Measurements from ENCODE around the gene TSR3.

The TSR3 gene
- long read RNA-seq, donor 1, transcript TSR3-201 (6 exons, 1,243 nt), result major isoform, 50 of 56 reads
- long read RNA-seq, donor 1, partial matches to known transcripts, result 6 of 56 reads
- long read RNA-seq, donor 1, other reads (novel, unspliced or antisense), result 0 of 56 reads
- long read RNA-seq, donor 2, transcript TSR3-201 (6 exons, 1,243 nt), result major isoform, 23 of 23 reads
- long read RNA-seq, donor 2, partial matches to known transcripts, result 0 of 23 reads
- long read RNA-seq, donor 2, other reads (novel, unspliced or antisense), result 0 of 23 reads
- long read RNA-seq, donor 3, transcript TSR3-201 (6 exons, 1,243 nt), result major isoform, 17 of 17 reads
- long read RNA-seq, donor 3, partial matches to known transcripts, result 0 of 17 reads
- long read RNA-seq, donor 3, other reads (novel, unspliced or antisense), result 0 of 17 reads
- long read RNA-seq, donor 4, transcript TSR3-201 (6 exons, 1,243 nt), result major isoform, 25 of 25 reads
- long read RNA-seq, donor 4, partial matches to known transcripts, result 0 of 25 reads
- long read RNA-seq, donor 4, other reads (novel, unspliced or antisense), result 0 of 25 reads
- long read RNA-seq, donor 5, transcript TSR3-201 (6 exons, 1,243 nt), result major isoform, 21 of 27 reads
- long read RNA-seq, donor 5, partial matches to known transcripts, result 6 of 27 reads
- long read RNA-seq, donor 5, other reads (novel, unspliced or antisense), result 0 of 27 reads
- long read RNA-seq, donor 6, transcript TSR3-201 (6 exons, 1,243 nt), result major isoform, 19 of 19 reads
- long read RNA-seq, donor 6, partial matches to known transcripts, result 0 of 19 reads
- long read RNA-seq, donor 6, other reads (novel, unspliced or antisense), result 0 of 19 reads
- long read RNA-seq, donor 7, result 0 reads
- long read RNA-seq, donor 8, transcript TSR3-201 (6 exons, 1,243 nt), result major isoform, 40 of 40 reads
- long read RNA-seq, donor 8, partial matches to known transcripts, result 0 of 40 reads
- long read RNA-seq, donor 8, other reads (novel, unspliced or antisense), result 0 of 40 reads

DNA sequence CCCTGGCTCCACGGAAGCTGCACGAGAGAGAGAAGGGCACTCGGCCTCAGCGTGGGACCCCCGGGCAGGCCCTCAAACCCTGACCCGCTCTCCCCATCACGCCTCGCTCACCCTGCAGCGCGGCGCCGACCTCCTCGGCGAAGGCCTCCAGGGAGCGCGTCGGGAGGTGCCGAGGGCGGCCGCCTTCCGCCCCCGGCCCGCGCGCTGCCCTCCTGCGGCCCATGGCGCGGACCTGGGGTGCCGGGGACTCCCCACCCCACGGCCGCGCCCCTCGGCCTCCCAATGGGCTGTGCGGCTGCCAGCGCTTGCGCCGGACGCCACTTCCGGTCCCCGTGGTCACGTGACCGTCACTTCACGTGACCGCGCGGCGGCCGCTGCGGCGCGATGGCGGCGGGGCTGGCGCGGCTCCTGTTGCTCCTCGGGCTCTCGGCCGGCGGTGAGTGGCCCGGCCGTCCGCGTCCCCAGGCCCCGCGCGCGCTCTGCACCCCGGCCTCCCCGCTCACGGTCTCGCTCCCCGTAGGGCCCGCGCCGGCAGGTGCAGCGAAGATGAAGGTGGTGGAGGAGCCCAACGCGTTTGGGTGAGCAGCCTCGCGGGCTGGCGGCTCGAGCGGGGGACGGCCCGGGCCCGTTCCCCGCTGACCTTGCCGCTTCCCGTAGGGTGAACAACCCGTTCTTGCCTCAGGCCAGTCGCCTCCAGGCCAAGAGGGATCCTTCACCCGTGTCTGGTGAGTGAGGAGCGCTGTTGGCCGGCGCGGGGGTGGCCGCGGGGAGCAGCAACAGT lies at the start of gene TSR3, which contains the start of gene GNPTG:
TSR3 (minus strand) TSS at position 297 of the 781 bp plus-strand sequence; CDS start at position 223, 74 bp downstream.
GNPTG (plus strand) TSS at position 350 of the 781 bp plus-strand sequence; CDS start at position 385, 35 bp downstream.
- peak; percentile 82 for DNase-seq

DNA sequence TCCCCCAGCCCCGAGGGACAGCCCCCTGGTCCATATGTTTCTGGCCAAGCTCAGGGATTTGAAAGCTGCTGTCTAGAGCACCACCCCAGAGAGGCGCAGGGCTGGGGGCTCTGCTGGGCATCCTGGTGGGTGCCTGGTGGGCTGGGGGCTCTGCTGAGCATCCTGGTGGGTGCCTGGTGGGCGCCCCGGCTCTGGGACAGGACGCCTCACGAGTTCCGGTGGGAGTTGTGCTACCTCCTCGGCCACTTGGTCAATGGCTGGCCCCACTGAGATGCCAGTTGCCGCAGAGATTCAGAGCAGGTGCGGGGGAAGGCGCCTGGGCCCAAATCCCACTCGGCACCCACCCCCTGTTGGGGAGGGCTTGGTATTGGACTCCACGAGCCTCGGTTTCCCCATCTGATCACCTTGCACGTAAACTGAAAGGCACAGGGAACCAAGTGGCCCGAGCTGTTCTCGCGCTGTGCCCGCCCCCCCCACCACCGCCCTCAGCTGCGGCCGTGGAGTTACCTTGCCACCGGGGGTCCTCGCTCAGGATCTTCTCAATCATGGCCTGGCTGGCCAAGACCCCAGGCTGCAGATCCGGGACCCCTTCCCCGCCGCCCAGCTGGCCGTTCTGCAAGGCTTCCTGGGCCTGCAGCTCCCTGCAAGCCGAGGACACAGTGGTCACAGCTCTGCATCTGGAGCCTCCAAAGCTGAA lies 49.5 kb upstream of the TSR3 start:
- no peak for DNase-seq

DNA sequence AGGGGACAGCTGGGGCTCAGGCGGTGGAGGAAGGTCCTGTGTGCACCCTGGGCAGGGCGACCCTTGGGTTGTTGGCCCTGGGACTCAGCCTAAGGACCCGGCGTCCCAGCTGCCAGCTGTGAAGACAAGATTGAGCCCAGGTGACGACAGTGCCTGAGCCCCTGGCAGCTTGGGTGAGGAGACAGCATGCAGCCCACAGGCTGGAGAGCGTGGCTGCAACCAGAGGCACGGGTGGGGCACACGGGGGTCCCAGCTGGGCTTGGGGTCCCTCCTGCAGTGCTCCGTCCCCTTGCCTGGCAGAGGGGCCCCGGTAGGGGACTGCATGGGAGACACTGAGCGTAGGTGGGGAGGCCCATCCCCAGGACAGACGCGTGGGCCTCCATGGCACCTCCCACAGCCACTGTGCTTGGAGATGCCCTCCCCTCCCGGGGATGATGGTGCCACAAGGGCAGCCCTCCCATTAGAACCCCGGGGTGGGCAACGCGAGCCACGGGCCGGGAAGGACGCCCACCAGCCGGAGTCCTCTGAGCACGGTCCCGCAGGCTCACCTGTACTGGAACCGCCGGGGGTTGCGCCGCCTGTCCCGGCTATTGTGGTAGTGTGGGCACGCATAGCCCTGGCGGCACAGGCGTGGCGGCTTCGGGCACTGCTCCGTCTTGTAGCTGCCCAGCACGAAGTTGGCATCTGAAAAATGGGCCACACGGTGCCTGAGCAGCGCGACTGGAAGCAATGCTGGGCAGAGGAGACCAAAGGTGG lies 47.3 kb upstream of the TSR3 start:
- DNase-seq, result no peak

DNA sequence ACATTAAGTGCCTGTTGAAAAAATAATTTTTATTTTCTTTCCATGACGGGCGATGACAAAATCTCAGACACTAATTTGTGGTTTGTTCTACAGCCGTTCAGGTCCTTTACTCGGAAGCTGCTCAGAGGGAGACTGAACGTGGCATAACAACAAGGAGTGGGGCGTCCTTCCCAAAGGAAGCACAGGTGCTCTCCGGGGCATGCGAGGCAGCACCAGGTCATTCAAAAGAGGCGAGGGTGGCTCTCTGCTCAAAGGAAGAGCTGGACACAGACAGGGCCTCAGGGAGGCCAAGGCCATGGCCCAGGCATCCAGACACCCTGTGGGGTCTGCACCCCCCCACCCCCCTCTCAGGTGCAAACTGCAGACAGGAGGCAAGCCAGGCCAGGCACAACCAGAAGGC lies 46.7 kb upstream of the TSR3 start:
- no peak for DNase-seq

DNA sequence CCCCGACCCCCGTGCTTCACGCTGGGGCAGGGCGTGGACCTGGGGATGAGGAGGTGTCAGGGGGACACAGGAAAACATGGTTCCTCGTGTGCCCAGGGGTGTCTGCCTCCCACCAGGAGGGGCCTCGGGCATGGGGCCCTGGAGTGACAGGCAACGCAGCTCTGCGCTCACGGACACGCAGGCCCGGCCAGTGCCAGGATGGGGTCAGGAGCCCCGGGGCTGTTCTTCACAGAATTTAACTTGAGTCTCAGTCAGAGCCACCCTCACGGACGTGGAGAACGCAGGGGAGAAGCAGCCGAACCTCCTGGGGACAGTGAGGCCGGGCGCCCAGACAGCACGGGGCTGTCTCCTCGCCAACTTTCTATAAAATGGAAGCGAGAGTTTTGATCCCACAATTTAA lies 46.1 kb upstream of the TSR3 start:
- no peak for DNase-seq

DNA sequence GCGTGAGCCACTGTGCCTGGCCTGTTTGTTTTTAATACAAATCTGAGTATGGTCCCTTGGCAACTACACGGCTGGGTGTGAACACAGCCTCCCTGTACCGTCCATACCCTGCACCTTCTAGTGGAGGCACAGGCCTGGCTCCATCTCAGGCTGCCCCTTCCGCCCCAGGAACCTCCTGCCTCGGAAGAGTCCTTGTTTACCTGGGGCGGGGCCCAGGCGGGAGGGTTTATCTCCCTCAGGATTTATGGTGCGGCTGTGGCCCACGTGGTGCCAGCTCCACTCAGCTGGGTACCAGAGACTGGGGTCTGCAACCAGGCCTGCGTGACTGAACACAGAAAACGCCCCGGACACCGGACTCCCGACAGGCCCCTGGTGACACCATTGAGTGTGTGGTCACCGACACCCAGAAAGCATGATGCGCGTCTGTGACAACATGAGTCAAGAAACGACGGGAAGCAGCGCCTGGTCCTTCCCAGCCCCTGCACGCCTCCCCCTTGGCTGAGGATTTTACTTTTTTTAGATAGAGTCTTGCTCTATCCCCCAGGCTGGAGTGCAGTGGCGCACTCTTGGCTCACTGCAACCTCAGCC lies 43.9 kb upstream of the TSR3 start:
- DNase-seq, result no peak

DNA sequence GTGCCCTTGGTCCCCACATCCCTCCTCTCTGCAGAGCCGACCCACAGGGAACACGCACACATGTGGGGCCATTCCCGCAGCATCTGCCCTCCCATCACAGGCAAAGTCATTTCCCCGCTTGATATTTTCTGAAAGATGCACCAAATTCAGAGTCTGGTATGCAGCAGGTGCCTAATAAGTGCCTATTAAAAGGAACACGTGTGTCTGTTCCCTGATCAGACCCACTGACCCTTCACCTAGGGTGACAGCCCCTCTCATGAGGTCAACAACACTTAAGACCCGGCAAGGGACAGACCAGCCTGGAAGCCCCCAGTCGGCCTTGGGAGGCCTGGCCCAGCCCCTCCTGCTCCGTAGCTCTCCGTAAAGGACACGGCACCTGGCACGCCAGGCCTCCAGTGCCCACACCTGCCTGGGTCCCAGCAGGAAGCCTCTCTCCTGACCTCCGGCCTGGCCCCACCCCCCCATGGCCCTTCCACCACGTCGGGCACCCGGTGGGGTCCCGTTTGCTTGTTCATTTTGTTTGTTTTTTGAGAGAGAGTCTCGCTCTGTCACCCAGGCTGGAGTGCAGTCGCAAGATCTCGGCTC lies 42.8 kb upstream of the TSR3 start:
- no peak for DNase-seq

DNA sequence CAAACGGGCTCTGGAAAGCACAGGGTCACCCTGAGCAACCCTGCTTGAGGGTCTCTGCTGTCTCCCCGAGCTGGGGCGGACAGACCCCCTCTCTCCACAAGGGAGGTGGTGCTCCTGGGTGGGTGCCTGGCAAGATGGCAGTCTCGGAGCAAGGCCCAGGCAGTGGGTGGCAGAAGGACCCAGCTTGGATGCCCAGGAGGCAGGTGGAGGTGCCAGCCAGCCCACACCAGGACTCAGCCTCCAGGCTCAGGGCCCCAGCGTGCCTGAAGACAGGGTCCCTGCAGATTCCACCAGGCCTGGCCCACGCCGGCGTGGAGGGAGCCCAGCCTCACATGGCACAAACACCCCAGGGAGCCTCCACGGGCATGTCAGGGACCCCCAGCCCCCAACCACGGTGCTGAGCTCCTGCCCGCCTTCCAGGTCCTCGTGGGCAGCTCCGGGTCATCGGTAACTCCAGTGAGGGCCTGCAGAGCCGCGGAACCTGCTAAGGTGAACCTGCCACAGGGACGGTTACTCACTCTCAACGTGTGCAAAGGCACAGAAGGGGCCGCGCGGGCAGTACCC lies 42.0 kb upstream of the TSR3 start:
- DNase-seq, result no peak

DNA sequence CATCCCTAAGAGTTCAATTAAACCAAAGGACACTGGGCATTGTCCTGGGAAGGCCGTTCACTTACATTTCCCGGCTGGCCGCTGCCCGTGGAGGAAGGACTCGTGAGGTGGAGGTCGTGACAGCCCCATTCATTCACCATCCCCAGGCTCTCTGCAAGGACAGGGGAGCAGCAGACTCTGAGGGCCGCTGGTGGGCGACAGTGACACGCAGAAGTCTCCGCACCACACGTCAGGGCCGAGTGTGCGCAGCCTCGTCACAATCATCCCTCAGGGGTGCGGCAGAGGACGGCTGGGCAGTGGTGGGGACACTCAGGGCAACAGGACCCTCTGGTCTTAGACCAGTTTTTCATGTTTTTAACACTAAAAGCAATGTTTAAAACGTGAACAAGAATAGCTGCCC lies 41.1 kb upstream of the TSR3 start:
- DNase-seq, result no peak

DNA sequence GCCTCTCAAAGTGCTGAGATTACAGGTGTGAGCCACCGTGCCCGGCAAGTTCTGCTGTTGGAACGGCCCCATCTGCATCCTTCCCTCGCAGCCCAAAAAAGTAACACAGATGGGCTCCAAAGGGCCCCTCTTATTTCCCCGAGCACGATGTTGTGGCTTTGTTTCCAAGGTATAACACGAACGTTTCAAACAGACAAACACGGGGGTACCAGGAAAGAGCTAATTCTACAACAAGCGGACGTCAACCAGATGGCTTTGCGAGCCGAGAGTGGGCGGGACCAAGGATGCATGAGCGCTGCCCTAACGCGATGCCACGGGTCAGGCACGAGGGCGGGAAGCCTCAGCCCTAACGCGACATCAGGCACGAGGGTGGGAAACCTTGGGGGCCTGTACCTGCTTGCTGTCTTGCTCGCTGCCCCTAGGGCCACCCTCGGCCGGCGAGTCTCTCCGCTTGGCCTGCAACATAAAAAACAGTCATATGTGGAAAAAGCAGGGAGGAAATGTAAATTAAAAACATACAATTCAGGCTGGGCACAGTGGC lies 38.6 kb upstream of the TSR3 start:
- DNase-seq, result no peak

DNA sequence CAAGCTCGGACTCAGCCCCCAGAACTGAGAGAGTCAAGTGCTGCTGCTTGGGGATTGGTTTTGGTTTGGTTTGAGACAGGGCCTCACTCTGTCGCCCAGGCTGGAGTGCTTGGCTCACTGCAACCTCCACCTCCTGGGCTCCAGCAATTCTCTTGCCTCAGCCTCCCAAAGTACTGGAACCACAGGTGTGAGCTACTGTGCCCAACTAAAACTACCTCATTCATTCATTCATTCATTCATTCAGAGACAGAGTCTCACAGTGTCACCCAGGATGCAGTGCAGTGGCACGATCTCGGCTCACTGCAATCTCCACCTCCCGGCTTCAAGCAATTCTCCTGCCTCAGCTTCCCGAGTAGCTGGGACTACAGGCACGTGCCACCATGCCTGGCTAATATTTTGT lies 38.1 kb upstream of the TSR3 start:
- no peak for DNase-seq

DNA sequence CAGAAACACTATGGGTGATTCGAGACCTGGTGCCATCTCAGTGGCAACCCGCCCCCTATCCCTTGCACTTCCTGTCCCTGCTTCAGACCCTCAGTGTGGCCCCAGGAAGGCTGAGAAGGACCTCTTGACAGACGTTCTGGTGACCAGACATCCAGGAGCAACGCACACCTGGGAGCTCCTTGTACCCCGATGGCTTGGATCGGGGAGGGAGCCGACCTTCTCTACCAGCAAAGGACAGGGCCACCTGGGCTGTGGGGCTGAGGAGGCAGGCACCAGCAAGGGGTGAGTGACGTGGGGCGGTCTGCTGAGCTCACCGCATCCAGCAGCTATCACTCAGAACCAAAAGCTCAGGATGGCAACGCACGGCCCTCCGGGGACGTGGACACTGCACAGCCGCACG lies 35.7 kb upstream of the TSR3 start:
- DNase-seq, result no peak

DNA sequence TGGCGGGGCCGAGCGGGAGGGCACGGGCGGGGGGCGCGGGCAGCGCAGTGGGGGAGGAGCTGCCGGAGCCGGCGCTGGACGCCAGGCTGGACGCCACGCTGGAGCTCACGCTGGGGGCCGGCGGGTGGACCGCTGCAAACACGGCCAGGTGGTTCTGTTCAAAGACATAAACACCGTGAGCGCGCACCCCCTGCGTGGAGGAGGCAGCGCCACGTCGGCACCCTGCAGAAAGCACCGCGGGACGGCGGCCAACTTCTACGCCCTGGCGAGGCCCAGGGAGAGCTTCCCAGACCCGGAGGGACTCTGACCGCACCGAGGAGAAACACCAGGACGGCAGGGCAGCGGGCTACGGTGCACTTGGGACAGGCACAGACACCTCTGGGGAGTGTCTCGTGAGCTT lies 33.6 kb upstream of the TSR3 start:
- no peak for DNase-seq

DNA sequence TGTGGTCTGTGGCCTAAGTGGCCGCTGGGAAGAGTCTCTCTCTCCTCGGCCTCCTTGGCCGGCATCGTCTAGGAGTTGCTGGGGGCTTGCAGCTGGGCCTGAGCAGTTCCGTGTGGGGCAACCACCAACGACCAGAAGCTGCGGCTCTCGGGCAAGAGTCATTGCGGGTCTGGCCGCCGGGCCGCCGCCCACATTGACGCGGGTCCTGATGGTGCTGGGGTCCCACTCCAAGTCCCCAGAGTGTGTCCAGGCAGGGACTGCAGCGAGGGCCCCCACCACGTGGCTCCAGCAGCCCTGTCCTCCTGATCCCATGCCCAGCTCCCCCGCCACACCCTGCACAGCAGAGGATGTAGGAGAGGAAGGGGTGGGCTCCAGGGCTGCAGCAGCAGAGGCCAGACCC lies 31.9 kb upstream of the TSR3 start:
- DNase-seq, result no peak

DNA sequence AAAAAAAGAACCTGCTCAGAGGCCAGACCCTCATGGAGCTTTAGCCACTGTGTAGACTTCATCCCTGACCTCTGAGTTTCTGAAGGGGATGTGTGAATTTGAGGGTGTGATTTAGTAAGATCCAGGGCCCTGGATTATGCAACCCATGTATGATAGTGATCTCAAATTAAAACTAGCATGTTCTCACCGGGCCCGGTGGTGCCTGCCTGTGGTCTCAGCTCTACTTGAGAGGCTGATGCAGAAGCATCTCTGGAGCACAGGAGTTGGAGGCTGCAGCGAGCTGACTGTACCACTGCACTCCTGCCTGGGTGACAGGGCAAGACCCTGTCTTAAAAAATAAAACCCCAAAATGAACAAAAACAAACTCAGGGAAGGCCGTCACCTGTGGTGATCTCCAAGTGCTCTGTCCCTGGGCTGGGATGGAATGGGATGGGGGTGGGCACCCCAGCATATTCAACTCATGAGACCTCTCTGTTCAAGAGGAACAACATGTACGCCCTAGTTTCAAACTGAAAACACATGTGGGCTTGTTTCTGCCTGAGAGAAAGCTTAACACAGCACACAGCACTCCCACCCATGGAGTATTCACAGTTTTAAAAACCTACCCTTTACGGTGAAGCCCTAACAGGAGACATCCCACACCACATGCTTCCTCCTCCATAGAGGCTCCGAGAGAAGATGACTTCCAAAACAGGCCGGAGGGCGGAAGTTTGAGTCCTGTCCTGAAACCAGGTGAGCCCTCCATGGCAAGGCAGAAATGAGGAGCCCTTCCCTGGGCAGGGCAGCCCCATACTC lies 30.1 kb upstream of the TSR3 start:
- DNase-seq, result no peak

DNA sequence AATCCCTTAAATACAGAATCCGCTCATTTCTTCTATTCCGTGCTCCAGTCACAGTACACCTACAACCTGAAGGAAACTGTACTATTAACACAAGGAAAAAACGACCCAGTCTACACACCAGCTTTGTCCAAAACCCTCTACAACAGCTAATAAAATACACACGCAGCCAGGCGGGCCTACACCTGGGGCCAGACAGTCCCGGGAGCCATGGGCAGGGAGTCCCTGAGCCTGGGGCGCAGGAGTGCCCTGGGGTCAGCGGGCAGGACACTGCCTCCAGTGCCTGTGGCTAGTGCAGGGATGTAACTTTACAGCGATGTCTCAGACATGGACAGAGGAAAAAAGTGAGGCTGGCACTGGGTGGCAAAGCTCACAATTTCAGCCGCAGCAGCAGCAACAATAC lies 28.5 kb upstream of the TSR3 start:
- no peak for DNase-seq

DNA sequence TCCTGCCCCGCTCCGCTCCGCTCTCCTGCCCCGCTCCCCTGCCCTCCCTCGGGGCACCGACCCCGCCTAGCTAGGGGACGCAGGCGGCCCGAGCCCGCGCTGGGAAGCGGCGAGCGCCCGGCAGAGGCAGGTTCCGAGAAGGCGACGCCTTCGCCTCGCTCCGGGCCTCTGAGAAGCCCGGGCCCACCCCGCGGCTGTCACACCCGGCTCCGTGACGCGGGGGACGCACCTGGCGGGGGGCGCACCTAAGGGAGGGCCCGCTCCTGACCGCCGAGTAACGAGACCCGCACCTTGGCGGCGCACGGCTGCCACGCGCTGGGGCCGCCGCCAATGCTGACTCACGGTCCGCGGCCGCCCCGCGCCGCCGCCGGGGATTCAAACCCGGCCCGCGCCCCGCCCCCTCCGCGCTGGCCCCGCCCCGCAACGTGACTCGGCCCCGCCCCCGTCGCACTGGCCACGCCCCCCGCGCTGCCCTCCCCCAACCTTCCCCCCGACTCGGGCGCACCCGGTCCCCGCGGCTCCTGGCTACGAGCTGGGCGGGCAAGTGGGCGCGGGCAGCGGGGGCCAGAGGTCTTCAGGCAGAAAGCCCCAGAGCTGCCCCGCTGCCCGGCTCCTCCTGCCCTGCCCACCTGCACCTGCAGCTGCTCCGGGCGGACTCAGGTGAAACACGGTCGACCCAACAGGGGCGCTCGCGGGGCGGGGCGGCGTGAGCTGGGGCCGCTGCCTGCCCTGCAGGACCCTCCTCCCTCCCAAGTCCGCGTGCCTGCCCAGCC lies 27.8 kb upstream of the TSR3 start:
- DNase-seq, result peak; percentile 74

DNA sequence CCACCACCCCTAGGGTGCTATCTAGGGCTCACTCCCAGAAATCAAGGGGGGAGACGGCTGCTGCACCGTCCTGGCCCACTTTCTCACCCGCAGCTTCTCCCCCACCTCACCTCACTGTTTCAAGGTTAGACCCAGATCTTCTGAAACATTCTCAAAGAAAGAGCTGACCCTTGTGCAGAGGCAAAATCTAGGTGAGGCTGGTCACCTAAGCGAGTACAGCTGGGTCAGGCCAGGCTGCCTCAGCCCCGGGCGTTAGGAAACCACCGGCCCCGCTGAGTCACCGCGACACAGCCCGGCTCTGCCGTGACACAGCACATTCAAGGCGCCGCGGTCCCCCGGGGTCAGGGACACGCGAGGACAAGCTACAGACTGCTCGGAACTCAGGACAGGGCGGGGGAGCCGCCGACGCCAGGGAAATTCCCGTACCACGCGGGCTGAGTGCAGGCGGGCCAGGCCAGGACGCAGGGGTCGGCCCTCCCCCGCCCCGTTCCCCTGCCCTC lies 27.2 kb upstream of the TSR3 start:
- no peak for DNase-seq

All from right kidney (tissue), 9 donors.